H1 (cell line): ENCODE measurements around the gene TMEM17. TPM values are rescaled to one million over a fixed set of nuclear protein-coding genes. Genes with fewer than 3 reads are reported as not detected.

Source experiments
- CTCF ChIA-PET: fragments of 300-600 bp; sonication (Branson Sonifier 250); formaldehyde crosslinking; loops from one replicate; lab custom pipeline; 2021; ENCODE audit not compliant: partially characterized antibody; lab: Charles Lee
- POLR2A ChIA-PET: fragments of 300-600 bp; sonication (Branson Sonifier 250); formaldehyde crosslinking; loops from one replicate; lab custom pipeline; 2021; ENCODE audit warnings: inconsistent platforms; ENCODE audit not compliant: partially characterized antibody; lab: Charles Lee
- DNase-seq, 2 experiments: peaks; one replicate each; pipeline versions ENCODE4 v3.0.0 to v3.0.0-alpha.2; 2010 to 2022; ENCODE audit warnings: low spot score in 2 of 2, low read depth in 1 of 2, mixed read lengths in 1 of 2
- FAIRE-seq: peaks from 2 replicates; lab custom pipeline; 2011; peaks lifted over from hg19 to GRCh38; lab: Jason Lieb, UNC
- H2AFZ ChIP-seq: 2 replicates; pipeline ENCODE4 v1.8.1; 2012; ENCODE audit warnings: low read length, inconsistent platforms
- H2AK5ac ChIP-seq: 2 replicates; pipeline ENCODE4 v1.6.1; 2013; ENCODE audit warnings: low read depth, low read length
- H2BK120ac ChIP-seq: replicated peaks from 2 replicates; pipeline ENCODE3; 2013; ENCODE audit warnings: low read depth, low read length, inconsistent platforms
- H2BK12ac ChIP-seq: 2 replicates; pipeline ENCODE4 v1.6.1; 2013; ENCODE audit warnings: low read depth, low read length
- H2BK15ac ChIP-seq: 2 replicates; pipeline ENCODE4 v1.6.1; 2013; ENCODE audit warnings: low read length
- H2BK20ac ChIP-seq: 2 replicates; pipeline ENCODE4 v1.6.1; 2013; ENCODE audit warnings: low read length
- H2BK5ac ChIP-seq: 2 replicates; pipeline ENCODE4 v1.6.1; 2013; ENCODE audit warnings: low read depth, low read length
- H3K14ac ChIP-seq: 2 replicates; pipeline ENCODE4 v1.6.1; 2013; ENCODE audit warnings: inconsistent platforms; ENCODE audit not compliant: insufficient read length
- H3K18ac ChIP-seq: 2 replicates; pipeline ENCODE4 v1.6.1; 2013; ENCODE audit warnings: low read length; ENCODE audit errors: extremely low read depth
- H3K23ac ChIP-seq: 2 replicates; pipeline ENCODE4 v1.6.1; 2013; ENCODE audit warnings: inconsistent platforms; ENCODE audit not compliant: insufficient read length
- H3K23me2 ChIP-seq: 2 replicates; pipeline ENCODE4 v1.6.1; 2013; ENCODE audit warnings: low read depth, low read length
- H3K27ac ChIP-seq: 2 replicates; pipeline ENCODE4 v1.6.1; 2011; ENCODE audit warnings: low read depth, low read length, inconsistent platforms
- H3K27me3 ChIP-seq, 4 experiments: replicated peaks in 1 of 4; 1 replicate in 1 of 4; 2 replicates in 3 of 4; pipeline versions ENCODE4 v1.6.1 to v1.8.1; 2011 to 2013; ENCODE audit warnings: low read length in 3 of 4, mild to moderate bottlenecking in 3 of 4, inconsistent platforms in 2 of 4, mixed read lengths in 2 of 4, moderate library complexity in 1 of 4; ENCODE audit not compliant: control insufficient read depth in 3 of 4, insufficient read depth in 3 of 4; ENCODE audit errors: extremely low read depth in 1 of 4
- H3K36me3 ChIP-seq, 4 experiments: 2 replicates each; pipeline versions ENCODE4 v1.6.1 to v1.8.1; 2011 to 2013; ENCODE audit warnings: mild to moderate bottlenecking in 4 of 4, low read length in 3 of 4, moderate library complexity in 2 of 4, control low read depth in 1 of 4, inconsistent platforms in 1 of 4; ENCODE audit not compliant: insufficient read depth in 4 of 4, control insufficient read depth in 2 of 4
- H3K4ac ChIP-seq: replicated peaks from 2 replicates; pipeline ENCODE3; 2013; ENCODE audit warnings: low read length, low read depth, mixed read lengths, inconsistent platforms; ENCODE audit not compliant: insufficient read length
- H3K4me1 ChIP-seq, 4 experiments: replicated peaks in 1 of 4; 1 replicate in 1 of 4; 2 replicates in 3 of 4; pipeline versions ENCODE4 v1.6.1 to v1.8.1; 2011 to 2013; ENCODE audit warnings: low read length in 3 of 4, inconsistent platforms in 2 of 4, mixed read lengths in 1 of 4; ENCODE audit not compliant: insufficient read depth in 4 of 4, control insufficient read depth in 3 of 4
- H3K4me2 ChIP-seq, 2 experiments: 2 replicates each; pipeline versions ENCODE4 v1.6.1 to v1.8.1; 2011 to 2013; ENCODE audit warnings: low read depth in 2 of 2, low read length in 2 of 2, control low read depth in 1 of 2, inconsistent platforms in 1 of 2, mild to moderate bottlenecking in 1 of 2; ENCODE audit not compliant: insufficient read depth in 1 of 2
- H3K4me3 ChIP-seq, 4 experiments: fragments of 200-600, 300-600 bp in 1 of 4; sonication (generic), shearing (Covaris generic), sonication (Bioruptor Twin) in 1 of 4; 2 replicates each; pipeline versions ENCODE4 v1.5.1 to v1.8.1; 2011 to 2016; ENCODE audit warnings: low read length in 4 of 4, low read depth in 3 of 4, control low read depth in 2 of 4, inconsistent platforms in 2 of 4, mild to moderate bottlenecking in 2 of 4, mixed read lengths in 1 of 4, moderate library complexity in 1 of 4; ENCODE audit not compliant: insufficient read depth in 2 of 4; ENCODE audit errors: extremely low read depth in 1 of 4
- H3K56ac ChIP-seq: replicated peaks from 2 replicates; pipeline ENCODE3; 2013; ENCODE audit warnings: low read depth, mild to moderate bottlenecking, mixed read lengths, low read length, inconsistent platforms; ENCODE audit not compliant: insufficient read length
- H3K79me1 ChIP-seq: 2 replicates; pipeline ENCODE4 v1.6.1; 2013; ENCODE audit warnings: low read depth, low read length, control low read depth
- H3K79me2 ChIP-seq, 2 experiments: 2 replicates each; pipeline versions ENCODE4 v1.6.1 to v1.8.1; 2012 to 2013; ENCODE audit warnings: low read length in 2 of 2, mild to moderate bottlenecking in 2 of 2, inconsistent platforms in 1 of 2; ENCODE audit not compliant: insufficient read depth in 2 of 2, control insufficient read depth in 1 of 2
- H3K9ac ChIP-seq, 4 experiments: replicated peaks in 1 of 4; 1 replicate in 1 of 4; 2 replicates in 3 of 4; pipeline versions ENCODE4 v1.6.1 to v1.8.1; 2011 to 2013; ENCODE audit warnings: low read depth in 3 of 4, low read length in 3 of 4, control low read depth in 2 of 4, mild to moderate bottlenecking in 2 of 4, moderate library complexity in 2 of 4, inconsistent platforms in 1 of 4; ENCODE audit errors: extremely low read depth in 1 of 4
- H3K9me3 ChIP-seq, 2 experiments: 2 replicates each; pipeline versions ENCODE4 v1.6.1 to v1.8.1; 2012 to 2013; ENCODE audit warnings: mild to moderate bottlenecking in 2 of 2, moderate library complexity in 2 of 2, control low read depth in 1 of 2, inconsistent platforms in 1 of 2, low read depth in 1 of 2, low read length in 1 of 2, mixed read lengths in 1 of 2; ENCODE audit not compliant: insufficient read depth in 2 of 2
- H4K20me1 ChIP-seq, 2 experiments: replicated peaks in 1 of 2; 2 replicates each; pipeline versions ENCODE3 to v1.8.1; 2011 to 2013; ENCODE audit warnings: inconsistent platforms in 2 of 2, low read length in 2 of 2, mild to moderate bottlenecking in 1 of 2; ENCODE audit not compliant: insufficient read depth in 2 of 2, control insufficient read depth in 1 of 2
- H4K5ac ChIP-seq: 2 replicates; pipeline ENCODE4 v1.6.1; 2013; ENCODE audit warnings: low read length, low read depth, mixed read lengths, inconsistent platforms; ENCODE audit not compliant: insufficient read length
- H4K8ac ChIP-seq: 2 replicates; pipeline ENCODE4 v1.8.0; 2013; ENCODE audit warnings: mild to moderate bottlenecking, moderate library complexity, low read length, inconsistent platforms; ENCODE audit not compliant: insufficient read depth; ENCODE audit errors: extremely low read depth
- H4K91ac ChIP-seq: replicated peaks from 2 replicates; pipeline ENCODE3; 2013; ENCODE audit warnings: low read length, mixed read lengths, inconsistent platforms; ENCODE audit not compliant: insufficient read length
- CEBPB ChIP-seq: IDR thresholded peaks from 2 replicates; pipeline ENCODE4 v1.6.1; 2012; ENCODE audit warnings: low read depth, low read length
- CTCF ChIP-seq, 3 experiments: IDR thresholded peaks; 1 replicate in 2 of 3; 2 replicates in 1 of 3; pipeline versions ENCODE4 v1.5.1 to v1.6.1; 2011; ENCODE audit warnings: low read length in 3 of 3, mild to moderate bottlenecking in 3 of 3, inconsistent platforms in 2 of 3, low read depth in 1 of 3, moderate library complexity in 1 of 3; ENCODE audit not compliant: insufficient read depth in 1 of 3; ENCODE audit errors: control extremely low read depth in 1 of 3
- EZH2 ChIP-seq: fragments of 200-600 bp; sonication (generic); IDR thresholded peaks from 2 replicates; pipeline ENCODE4 v1.7.1; 2012; ENCODE audit warnings: low read depth, mild to moderate bottlenecking, moderate library complexity, low read length, inconsistent platforms; ENCODE audit not compliant: severe bottlenecking
- GTF2F1 ChIP-seq: IDR thresholded peaks from 2 replicates; pipeline ENCODE4 v1.6.1; 2012; ENCODE audit warnings: low read depth, low read length, improper control_type of control experiment, borderline replicate concordance
- HDAC6 ChIP-seq: IDR thresholded peaks from one replicate; pipeline ENCODE4 v1.7.1; 2012; ENCODE audit warnings: low read depth, mild to moderate bottlenecking, inconsistent platforms, low read length, moderate library complexity
- JUND ChIP-seq: IDR thresholded peaks from 2 replicates; pipeline ENCODE4 v1.6.1; 2011; ENCODE audit warnings: mild to moderate bottlenecking, improper control_type of control experiment, low read length
- KDM1A ChIP-seq: fragments of 200-600, 300-600 bp; sonication (generic); IDR thresholded peaks from 2 replicates; pipeline ENCODE4 v1.7.1; 2016; ENCODE audit warnings: mild to moderate bottlenecking, low read length, borderline replicate concordance
- KDM5A ChIP-seq: fragments of 200-600 bp; IDR thresholded peaks from 2 replicates; pipeline ENCODE4 v1.7.1; 2012; ENCODE audit warnings: mild to moderate bottlenecking, low read length, inconsistent platforms, mixed read lengths
- POLR2A ChIP-seq, 2 experiments: IDR thresholded peaks; 1 replicate in 1 of 2; 2 replicates in 1 of 2; pipeline ENCODE4 v1.6.1; 2011; ENCODE audit warnings: low read depth in 2 of 2, low read length in 2 of 2, mild to moderate bottlenecking in 2 of 2; ENCODE audit errors: control extremely low read depth in 1 of 2
- POLR2AphosphoS5 ChIP-seq: IDR thresholded peaks from 2 replicates; pipeline ENCODE4 v1.6.1; 2011; ENCODE audit warnings: low read depth, low read length
- SP2 ChIP-seq: IDR thresholded peaks from 2 replicates; pipeline ENCODE4 v1.6.1; 2012; ENCODE audit warnings: mild to moderate bottlenecking, low read length, inconsistent platforms
- ZNF274 ChIP-seq: IDR thresholded peaks from 2 replicates; pipeline ENCODE4 v1.7.0; 2012; ENCODE audit warnings: low read length, borderline replicate concordance; ENCODE audit errors: extremely low read depth
- polyA plus RNA-seq, 7 experiments: library from polyadenylated mRNA; depleted of rRNA in 3 of 7; stranded (reverse) in 5 of 7; unstranded in 2 of 7; fragments of >200 nt in 5 of 7; fragments of 200-250 nt in 2 of 7; gene quantifications; 1 replicate in 5 of 7; 2 replicates in 1 of 7; 4 replicates in 1 of 7; pipeline versions ENCODE4 v1.2.1 to v1.2.3, GENCODE V29; 2011 to 2013; ENCODE audit warnings: missing spikeins in 2 of 7, mixed read lengths in 2 of 7
- total RNA-seq: library from RNA; stranded (reverse); fragmentation: NEBNext Ultra II Directional; extraction: Animal tissue kit (Norgen Biotek cat#: 25700); gene quantifications from 2 replicates; pipeline ENCODE4 v1.2.1, GENCODE V29; 2021
- TF ChIP-seq, protein P1 (sequence below): IDR thresholded peaks from 2 replicates; pipeline ENCODE4 v1.6.1; 2012; ENCODE audit warnings: low read length, inconsistent platforms

TMEM17 gene
- total and polyA plus RNA-seq, 2 of the 8 experiments (the other 6 are each of a cell fraction or from before 2014, with no cell fraction given) = 0.69 to 1.2 TPM

GRCh38 chr2:62554440-62554839, 48.4 kb upstream of the TMEM17 start:
- Histone ChIP-seq H4K5ac (no peak overlapping the region), H3K9me3 (no peaks in the 10 kb centered on the region), H2BK5ac (no peak overlapping the region), H2AFZ (no peak overlapping the region), H3K4ac (no peak overlapping the region), H3K4me2 (no peak overlapping the region), H3K36me3 (no peaks in the 10 kb centered on the region), H3K4me3 (no peak overlapping the region), H2BK120ac (no peak overlapping the region), H3K9ac (no peak overlapping the region), H3K79me1 (no peaks in the 10 kb centered on the region), H3K18ac (no peak overlapping the region), H3K23ac (no peak overlapping the region), H3K23me2 (no peaks in the 10 kb centered on the region), H3K27ac (no peak overlapping the region), H2AK5ac (no peak overlapping the region), H3K79me2 (no peaks in the 10 kb centered on the region), H3K56ac (no peak overlapping the region), H3K14ac (no peak overlapping the region), H3K4me1 (no peaks in the 10 kb centered on the region), H3K27me3 (no peaks in the 10 kb centered on the region), H4K20me1 (no peaks in the 10 kb centered on the region), H4K91ac (no peak overlapping the region), H2BK15ac (no peak overlapping the region), H2BK12ac (no peak overlapping the region), H4K8ac (no peak overlapping the region), H2BK20ac (no peak overlapping the region)
- FAIRE-seq = no peak
- DNase-seq = no peak
- POLR2A ChIA-PET = no interaction called here
- CTCF ChIA-PET = no interaction called here
- TF ChIP-seq CEBPB (no peak), KDM5A (no peak), JUND (no peak), POLR2AphosphoS5 (no peak), POLR2A (IDR thresholded peaks at IDR 0.05; ENCODE audit: control extremely low read depth in 1 of 2, low read depth in 2 of 2, low read length in 2 of 2) (no peak), EZH2 (no peak), HDAC6 (no peak), SP2 (no peak), KDM1A (no peak), GTF2F1 (no peak), CTCF (IDR thresholded peaks at IDR 0.05; ENCODE audit: control extremely low read depth in 1 of 3, insufficient read depth in 1 of 3, low read depth in 1 of 3, low read length in 3 of 3) (no peak), ZNF274 (no peak)
- TF ChIP-seq, protein P1, sequence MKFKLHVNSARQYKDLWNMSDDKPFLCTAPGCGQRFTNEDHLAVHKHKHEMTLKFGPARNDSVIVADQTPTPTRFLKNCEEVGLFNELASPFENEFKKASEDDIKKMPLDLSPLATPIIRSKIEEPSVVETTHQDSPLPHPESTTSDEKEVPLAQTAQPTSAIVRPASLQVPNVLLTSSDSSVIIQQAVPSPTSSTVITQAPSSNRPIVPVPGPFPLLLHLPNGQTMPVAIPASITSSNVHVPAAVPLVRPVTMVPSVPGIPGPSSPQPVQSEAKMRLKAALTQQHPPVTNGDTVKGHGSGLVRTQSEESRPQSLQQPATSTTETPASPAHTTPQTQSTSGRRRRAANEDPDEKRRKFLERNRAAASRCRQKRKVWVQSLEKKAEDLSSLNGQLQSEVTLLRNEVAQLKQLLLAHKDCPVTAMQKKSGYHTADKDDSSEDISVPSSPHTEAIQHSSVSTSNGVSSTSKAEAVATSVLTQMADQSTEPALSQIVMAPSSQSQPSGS = no peak
